Fibroblast of skin of abdomen (primary cell): Measurements from ENCODE around the gene SLCO4A1.
A peak's percentile ranks its signal among the peaks of the same experiment; 100 is the strongest.

ENCODE experiments used
- DNase-seq: peaks from one replicate; pipeline ENCODE4 v3.0.0-alpha.2; 2013

The SLCO4A1 gene

GRCh38 chr20:62718546-62718945 is 76.2 kb downstream of the SLCO4A1 start:
- DNase-seq, result no peak

- DNase-seq, result peak; percentile 31
These were observed 77.1 kb downstream of the SLCO4A1 start for GRCh38 chr20:62719250-62719935.
